GM18498 (cell line): Measurements from ENCODE around the gene L3MBTL4.

Source experiments
- ATAC-seq: cut with Tn5 transposase; IDR thresholded peaks from one replicate; pipeline ENCODE4 v1.9.1; 2021; ENCODE audit warnings: mild to moderate bottlenecking, moderate library complexity; ENCODE audit not compliant: unreplicated experiment

L3MBTL4 gene

GRCh38 chr18:5941890-5942289 lies 472.8 kb downstream of the L3MBTL4 start:
- ATAC-seq, result no peak

- ATAC-seq, result no peak
Measured at GRCh38 chr18:5939801-5940667, 474.7 kb downstream of the L3MBTL4 start.

- no peak for ATAC-seq
Measured at GRCh38 chr18:5937795-5938194, 476.9 kb downstream of the L3MBTL4 start.

- ATAC-seq, result no peak
Measured at GRCh38 chr18:5937121-5937520, 477.6 kb downstream of the L3MBTL4 start.

GRCh38 chr18:5930789-5931188 lies 483.9 kb downstream of the L3MBTL4 start:
- ATAC-seq, result no peak

GRCh38 chr18:5918205-5918858 lies 496.4 kb downstream of the L3MBTL4 start:
- ATAC-seq, result no peak

GRCh38 chr18:5914951-5915350 lies 499.8 kb downstream of the L3MBTL4 start:
- ATAC-seq, result no peak

- no peak for ATAC-seq
Measured at GRCh38 chr18:5914016-5914415, 500.7 kb downstream of the L3MBTL4 start.

GRCh38 chr18:5912566-5912965 lies 502.1 kb downstream of the L3MBTL4 start:
- no peak for ATAC-seq

GRCh38 chr18:5909125-5909524 lies 505.6 kb downstream of the L3MBTL4 start:
- no peak for ATAC-seq
